ENCODE measurements around the gene MUS81. TPM values are rescaled to one million over a fixed set of nuclear protein-coding genes. Genes with fewer than 3 reads are reported as not detected.

The MUS81 gene
- total and polyA plus RNA-seq, 2 of the 13 experiments (the other 11 are each of a cell fraction or from before 2014, with no cell fraction given): 25.6 to 30.2 TPM

GRCh38 chr11:65900125-65900898 is 40.1 kb downstream of the MUS81 start, which contains the start of gene FOSL1 (continued):
- no peak for TF ChIP-seq ZNF772 (CRISPR knock-in tag; IDR thresholded peaks at IDR 0.05)
- TF ChIP-seq ZNF207 (IDR thresholded peaks at IDR 0.05; ENCODE audit: borderline replicate concordance): no peak
- TF ChIP-seq ZMYM4 (CRISPR knock-in tag; IDR thresholded peaks at IDR 0.05): peak; percentile 27; the same call in 1 of the 2 replicates
- no peak for TF ChIP-seq ZNF569 (CRISPR knock-in tag; IDR thresholded peaks at IDR 0.05; ENCODE audit: borderline replicate concordance)
- no peak for TF ChIP-seq ZMAT5 (CRISPR knock-in tag; IDR thresholded peaks at IDR 0.05; ENCODE audit: borderline replicate concordance, low read depth)
- TF ChIP-seq ZNF777 (CRISPR knock-in tag; IDR thresholded peaks at IDR 0.05): no peak; the same call in 1 of the 2 replicates
- no peak for TF ChIP-seq GPBP1L1 (CRISPR knock-in tag; IDR thresholded peaks at IDR 0.05)
- TF ChIP-seq ZNF670 (CRISPR knock-in tag; IDR thresholded peaks at IDR 0.05; ENCODE audit: borderline replicate concordance): no peak
- TF ChIP-seq ZNF496 (CRISPR knock-in tag; IDR thresholded peaks at IDR 0.05; ENCODE audit: insufficient replicate concordance): no peak
- 0 out of 2 replicates have a peak, but pooled peaks have one; percentile 12 for TF ChIP-seq ETV5 (CRISPR knock-in tag; IDR thresholded peaks at IDR 0.05; ENCODE audit: borderline replicate concordance)
- TF ChIP-seq ZNF546 (CRISPR knock-in tag; conservative IDR thresholded peaks at IDR 0.05): no peak; the same call in 1 of the 2 replicates
- TF ChIP-seq NR2F2 (IDR thresholded peaks at IDR 0.05; ENCODE audit: borderline replicate concordance, low read depth): no peak
- TF ChIP-seq, protein P1, sequence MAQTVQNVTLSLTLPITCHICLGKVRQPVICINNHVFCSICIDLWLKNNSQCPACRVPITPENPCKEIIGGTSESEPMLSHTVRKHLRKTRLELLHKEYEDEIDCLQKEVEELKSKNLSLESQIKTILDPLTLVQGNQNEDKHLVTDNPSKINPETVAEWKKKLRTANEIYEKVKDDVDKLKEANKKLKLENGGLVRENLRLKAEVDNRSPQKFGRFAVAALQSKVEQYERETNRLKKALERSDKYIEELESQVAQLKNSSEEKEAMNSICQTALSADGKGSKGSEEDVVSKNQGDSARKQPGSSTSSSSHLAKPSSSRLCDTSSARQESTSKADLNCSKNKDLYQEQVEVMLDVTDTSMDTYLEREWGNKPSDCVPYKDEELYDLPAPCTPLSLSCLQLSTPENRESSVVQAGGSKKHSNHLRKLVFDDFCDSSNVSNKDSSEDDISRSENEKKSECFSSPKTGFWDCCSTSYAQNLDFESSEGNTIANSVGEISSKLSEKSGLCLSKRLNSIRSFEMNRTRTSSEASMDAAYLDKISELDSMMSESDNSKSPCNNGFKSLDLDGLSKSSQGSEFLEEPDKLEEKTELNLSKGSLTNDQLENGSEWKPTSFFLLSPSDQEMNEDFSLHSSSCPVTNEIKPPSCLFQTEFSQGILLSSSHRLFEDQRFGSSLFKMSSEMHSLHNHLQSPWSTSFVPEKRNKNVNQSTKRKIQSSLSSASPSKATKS (CRISPR knock-in tag; IDR thresholded peaks at IDR 0.05): no peak
- TF ChIP-seq, protein P2, sequence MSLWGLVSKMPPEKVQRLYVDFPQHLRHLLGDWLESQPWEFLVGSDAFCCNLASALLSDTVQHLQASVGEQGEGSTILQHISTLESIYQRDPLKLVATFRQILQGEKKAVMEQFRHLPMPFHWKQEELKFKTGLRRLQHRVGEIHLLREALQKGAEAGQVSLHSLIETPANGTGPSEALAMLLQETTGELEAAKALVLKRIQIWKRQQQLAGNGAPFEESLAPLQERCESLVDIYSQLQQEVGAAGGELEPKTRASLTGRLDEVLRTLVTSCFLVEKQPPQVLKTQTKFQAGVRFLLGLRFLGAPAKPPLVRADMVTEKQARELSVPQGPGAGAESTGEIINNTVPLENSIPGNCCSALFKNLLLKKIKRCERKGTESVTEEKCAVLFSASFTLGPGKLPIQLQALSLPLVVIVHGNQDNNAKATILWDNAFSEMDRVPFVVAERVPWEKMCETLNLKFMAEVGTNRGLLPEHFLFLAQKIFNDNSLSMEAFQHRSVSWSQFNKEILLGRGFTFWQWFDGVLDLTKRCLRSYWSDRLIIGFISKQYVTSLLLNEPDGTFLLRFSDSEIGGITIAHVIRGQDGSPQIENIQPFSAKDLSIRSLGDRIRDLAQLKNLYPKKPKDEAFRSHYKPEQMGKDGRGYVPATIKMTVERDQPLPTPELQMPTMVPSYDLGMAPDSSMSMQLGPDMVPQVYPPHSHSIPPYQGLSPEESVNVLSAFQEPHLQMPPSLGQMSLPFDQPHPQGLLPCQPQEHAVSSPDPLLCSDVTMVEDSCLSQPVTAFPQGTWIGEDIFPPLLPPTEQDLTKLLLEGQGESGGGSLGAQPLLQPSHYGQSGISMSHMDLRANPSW (CRISPR knock-in tag; IDR thresholded peaks at IDR 0.05; ENCODE audit: borderline replicate concordance): no peak
- TF ChIP-seq GABPB1 (CRISPR knock-in tag; IDR thresholded peaks at IDR 0.05): peak; percentile 81
- no peak for TF ChIP-seq ZNF709 (CRISPR knock-in tag; IDR thresholded peaks at IDR 0.05)
- TF ChIP-seq, protein P3, sequence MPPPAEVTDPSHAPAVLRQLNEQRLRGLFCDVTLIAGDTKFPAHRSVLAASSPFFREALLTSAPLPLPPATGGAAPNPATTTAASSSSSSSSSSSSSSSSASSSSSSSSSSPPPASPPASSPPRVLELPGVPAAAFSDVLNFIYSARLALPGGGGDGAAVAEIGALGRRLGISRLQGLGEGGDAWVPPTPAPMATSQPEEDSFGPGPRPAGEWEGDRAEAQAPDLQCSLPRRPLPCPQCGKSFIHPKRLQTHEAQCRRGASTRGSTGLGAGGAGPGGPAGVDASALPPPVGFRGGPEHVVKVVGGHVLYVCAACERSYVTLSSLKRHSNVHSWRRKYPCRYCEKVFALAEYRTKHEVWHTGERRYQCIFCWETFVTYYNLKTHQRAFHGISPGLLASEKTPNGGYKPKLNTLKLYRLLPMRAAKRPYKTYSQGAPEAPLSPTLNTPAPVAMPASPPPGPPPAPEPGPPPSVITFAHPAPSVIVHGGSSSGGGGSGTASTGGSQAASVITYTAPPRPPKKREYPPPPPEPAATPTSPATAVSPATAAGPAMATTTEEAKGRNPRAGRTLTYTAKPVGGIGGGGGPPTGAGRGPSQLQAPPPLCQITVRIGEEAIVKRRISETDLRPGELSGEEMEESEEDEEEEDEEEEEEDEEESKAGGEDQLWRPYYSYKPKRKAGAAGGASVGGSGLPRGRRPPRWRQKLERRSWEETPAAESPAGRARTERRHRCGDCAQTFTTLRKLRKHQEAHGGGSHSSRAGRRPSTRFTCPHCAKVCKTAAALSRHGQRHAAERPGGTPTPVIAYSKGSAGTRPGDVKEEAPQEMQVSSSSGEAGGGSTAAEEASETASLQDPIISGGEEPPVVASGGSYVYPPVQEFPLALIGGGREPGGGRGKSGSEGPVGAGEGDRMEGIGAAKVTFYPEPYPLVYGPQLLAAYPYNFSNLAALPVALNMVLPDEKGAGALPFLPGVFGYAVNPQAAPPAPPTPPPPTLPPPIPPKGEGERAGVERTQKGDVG (CRISPR knock-in tag; IDR thresholded peaks at IDR 0.05; ENCODE audit: borderline replicate concordance): no peak

All from HepG2 (cell line).